Activated B cell treated with CpG ODN at 0.5 μM for 24 hours (primary cell): ENCODE data around the gene TGFB1. TPM values are rescaled to one million over a fixed set of nuclear protein-coding genes. Genes with fewer than 3 reads are reported as not detected.
A peak's percentile ranks its signal among the peaks of the same experiment; 100 is the strongest.

Experiments used
- ATAC-seq: fragments of 200-7000 bp; cut with Tn5 transposase; one replicate; pipeline ENCODE4 v1.10.0; 2021; ENCODE audit warnings: low read depth, mild to moderate bottlenecking, moderate library complexity
- CTCF ChIA-PET: fragments of 350-600 bp; sonication (Branson Sonifier 250); formaldehyde crosslinking; loops from one replicate; lab custom pipeline; 2021; ENCODE audit warnings: antibody characterized with exemption; lab: Charles Lee
- POLR2A ChIA-PET: fragments of 350-600 bp; sonication (Branson Sonifier 250); formaldehyde crosslinking; loops from one replicate; lab custom pipeline; 2021; ENCODE audit warnings: antibody characterized with exemption; lab: Charles Lee
- DNase-seq: peaks from one replicate; pipeline ENCODE4 v3.0.0; 2022
- H3K27ac Mint-ChIP-seq: one replicate; pipeline ENCODE4 v1.8.0; 2020; ENCODE audit warnings: mixed read lengths
- H3K27me3 Mint-ChIP-seq: one replicate; pipeline ENCODE4 v1.8.0; 2021; ENCODE audit warnings: mixed read lengths
- H3K36me3 Mint-ChIP-seq: one replicate; pipeline ENCODE4 v1.8.0; 2021; ENCODE audit warnings: low read depth, mixed read lengths
- H3K4me1 Mint-ChIP-seq: one replicate; pipeline ENCODE4 v1.8.0; 2021; ENCODE audit warnings: mixed read lengths
- H3K4me3 Mint-ChIP-seq: one replicate; pipeline ENCODE4 v1.8.0; 2020; ENCODE audit warnings: mild to moderate bottlenecking, mixed read lengths
- H3K9me3 Mint-ChIP-seq: one replicate; pipeline ENCODE4 v1.8.0; 2020; ENCODE audit warnings: mixed read lengths
- CTCF ChIP-seq: fragments of 200-600 bp; IDR thresholded peaks from one replicate; pipeline ENCODE4 v1.8.0; 2022; ENCODE audit warnings: antibody characterized with exemption, mild to moderate bottlenecking
- intact Hi-C: fragments of 100-400 bp; cut with micrococcal nuclease; formaldehyde crosslinking; loops from one replicate; pipeline ENCODE4 v1.15.1; 2024
- total RNA-seq: library from RNA; stranded (reverse); gene quantifications from 2 replicates; pipeline ENCODE4 v1.2.3, GENCODE V29; 2022

TGFB1 gene
- total RNA-seq, 1 donor from 2014 or later = 88.5 TPM

- ChIA-PET POLR2A (interaction anchor here (0.6 kb wide), 1 partner anchor 892 kb away, joined by 3 read pairs; no protein-coding TSS in a partner anchor), CTCF (no interaction called here)
- Mint-ChIP-seq H3K36me3 (peaks cover 10% of the 10 kb centered on the region), H3K9me3 (no peaks in the 10 kb centered on the region), H3K4me3 (no peak overlapping the region), H3K27me3 (no peaks in the 10 kb centered on the region), H3K4me1 (peaks cover 35% of the 10 kb centered on the region), H3K27ac (no peak overlapping the region)
- no peak for DNase-seq
- no peak for TF ChIP-seq CTCF
- intact Hi-C loops = no loop called here
- no peak for ATAC-seq
These were observed 6.0 kb upstream of the TGFB1 start for GRCh38 chr19:41359741-41360140.

DNA sequence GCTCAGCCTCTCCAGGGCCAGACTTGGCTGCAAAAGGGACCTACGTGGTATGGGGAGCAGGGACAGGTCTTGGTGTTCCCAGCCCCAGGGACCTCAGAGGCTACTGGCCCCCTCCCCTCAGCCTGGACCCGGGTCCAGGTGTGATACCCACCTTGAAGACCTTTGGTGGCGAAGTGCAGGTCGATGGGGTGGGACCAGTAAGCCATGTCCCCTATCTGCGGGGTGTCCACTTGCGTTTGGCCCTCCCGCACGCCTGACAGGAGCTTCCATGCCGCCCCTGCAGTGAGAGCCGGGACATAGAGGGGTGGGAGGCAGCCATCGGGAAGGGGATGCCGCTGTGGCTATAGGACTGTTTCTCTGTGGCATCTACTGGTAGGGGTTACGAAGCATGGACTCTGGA, 4.0 kb upstream of the TGFB1 start:
- ChIA-PET POLR2A (interaction anchor here (1.5 kb wide), 1 partner anchor 95 kb away, joined by 3 read pairs; no protein-coding TSS in a partner anchor), CTCF (interaction anchor here (1.5 kb wide), 1 partner anchor 80 kb away, joined by 3 read pairs; no protein-coding TSS in a partner anchor)
- H3K4me3 Mint-ChIP-seq = no peak overlapping the region
- peaks cover 5% of the 10 kb centered on the region for H3K36me3 Mint-ChIP-seq
- DNase-seq (no peak), ATAC-seq (no peak)
- H3K9me3 Mint-ChIP-seq = no peaks in the 10 kb centered on the region
- H3K27me3 Mint-ChIP-seq = no peaks in the 10 kb centered on the region
- H3K4me1 Mint-ChIP-seq = peaks cover 20% of the 10 kb centered on the region
- TF ChIP-seq CTCF = no peak
- intact Hi-C loops = no loop called here
- H3K27ac Mint-ChIP-seq = no peak overlapping the region

DNA sequence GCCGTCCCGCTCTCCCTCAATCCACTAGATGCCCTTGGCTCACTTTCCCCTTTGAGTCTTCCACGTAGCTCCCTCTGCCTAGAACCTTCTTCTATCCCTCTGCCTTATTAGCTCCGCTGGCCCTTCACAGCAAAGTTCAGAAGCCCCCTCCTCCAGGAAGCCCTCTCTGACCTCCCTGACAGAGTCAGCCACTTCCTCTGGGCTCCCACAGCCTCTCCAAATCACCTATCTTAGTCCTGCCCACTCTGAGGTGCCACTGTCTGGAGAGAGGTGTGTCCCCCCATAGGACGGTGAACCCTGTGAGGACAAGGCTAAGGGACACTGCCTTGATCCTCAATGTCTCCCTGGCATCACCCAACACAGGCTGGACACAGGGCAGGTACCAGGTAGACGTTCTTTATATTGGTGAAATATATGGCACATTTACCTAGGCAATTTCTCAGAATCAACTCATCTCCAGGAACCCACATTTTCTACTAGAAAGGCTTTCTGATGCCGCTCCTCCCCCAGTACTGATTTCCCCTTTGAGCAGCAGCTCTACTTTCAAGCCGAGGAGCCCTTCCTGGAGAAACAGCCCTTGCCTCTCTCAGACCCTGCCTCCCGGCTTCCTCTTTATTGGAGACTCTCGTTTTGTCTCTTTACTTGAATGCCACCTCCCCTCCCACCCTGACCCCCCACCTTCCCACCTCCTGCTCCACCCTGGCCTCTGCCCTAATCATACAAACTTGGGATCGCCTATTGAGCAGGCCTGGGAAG, 3.4 kb upstream of the TGFB1 start:
- H3K27me3 Mint-ChIP-seq = no peaks in the 10 kb centered on the region
- peaks cover 7% of the 10 kb centered on the region for H3K36me3 Mint-ChIP-seq
- H3K4me1 Mint-ChIP-seq = peaks cover 17% of the 10 kb centered on the region
- H3K27ac Mint-ChIP-seq = peak overlapping the region; percentile 41
- no peak overlapping the region for H3K4me3 Mint-ChIP-seq
- TF ChIP-seq CTCF = no peak
- H3K9me3 Mint-ChIP-seq = no peaks in the 10 kb centered on the region
- ATAC-seq = no peak
- intact Hi-C loops = no loop called here
- no peak for DNase-seq
- CTCF ChIA-PET = no interaction called here
- POLR2A ChIA-PET = interaction anchor here (2.6 to 6.9 kb wide), 2 partner anchors 7 to 31 kb away, joined by 19 to 119 read pairs; partner anchors contain the start of gene B9D2

DNA sequence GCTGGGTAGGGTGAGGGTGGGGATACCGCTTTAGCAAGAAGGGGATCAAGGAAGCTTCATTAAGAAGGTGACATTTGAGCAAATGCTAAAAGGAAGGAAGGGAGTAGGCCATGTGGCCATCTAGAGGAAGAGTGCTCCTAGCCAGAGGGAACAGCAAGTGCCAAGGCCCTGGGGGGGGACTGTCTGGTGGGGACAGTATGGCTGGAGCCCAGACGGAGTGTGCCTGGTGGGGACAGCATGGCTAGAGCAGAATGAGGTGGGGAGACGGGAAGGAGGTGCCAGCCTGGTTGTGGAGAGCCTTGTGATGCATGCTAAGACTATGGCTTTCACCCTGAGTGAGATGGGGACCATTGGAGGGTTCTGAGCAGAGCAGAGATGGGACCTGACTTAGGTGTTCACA, 2.1 kb upstream of the TGFB1 start:
- Mint-ChIP-seq H3K4me1 (peaks cover 26% of the 10 kb centered on the region), H3K27ac (no peak overlapping the region), H3K27me3 (no peaks in the 10 kb centered on the region), H3K9me3 (no peaks in the 10 kb centered on the region), H3K4me3 (no peak overlapping the region), H3K36me3 (peaks cover 14% of the 10 kb centered on the region)
- intact Hi-C loops = no loop called here
- ChIA-PET CTCF (interaction anchor here (1.0 to 5.4 kb wide), 4 partner anchors 9 to 93 kb away, joined by 3 to 38 read pairs (median 4); partner anchors contain the start of gene B9D2), POLR2A (interaction anchor here (0.7 to 6.9 kb wide), 4 partner anchors 8 to 47 kb away, joined by 3 to 119 read pairs (median 12); partner anchors contain the start of gene B9D2)
- ATAC-seq (no peak), DNase-seq (no peak)
- no peak for TF ChIP-seq CTCF

- Mint-ChIP-seq H3K36me3 (peaks cover 15% of the 10 kb centered on the region), H3K4me1 (peaks cover 31% of the 10 kb centered on the region), H3K4me3 (peak overlapping the region; percentile 1), H3K27me3 (no peaks in the 10 kb centered on the region), H3K27ac (peak overlapping the region; percentile 42), H3K9me3 (no peaks in the 10 kb centered on the region)
- intact Hi-C loops = no loop called here
- ChIA-PET CTCF (interaction anchor here (1.0 to 5.4 kb wide), 6 partner anchors 9 to 93 kb away, joined by 3 to 38 read pairs (median 3); partner anchors contain the start of gene B9D2), POLR2A (interaction anchor here (0.5 to 6.9 kb wide), 4 partner anchors 9 to 47 kb away, joined by 3 to 119 read pairs (median 14); partner anchors contain the start of gene B9D2)
- no peak for ATAC-seq
- no peak for DNase-seq
- no peak for TF ChIP-seq CTCF
These were observed 1.3 kb upstream of the TGFB1 start for GRCh38 chr19:41355035-41355434.
